K562 (cell line): Measurements from ENCODE around the gene ALDOB. TPM values are rescaled to one million over a fixed set of nuclear protein-coding genes. Genes with fewer than 3 reads are reported as not detected.

Experiments
- ATAC-seq: fragments of 200-7000 bp; cut with Tn5 transposase; 3 replicates; pipeline ENCODE4 v1.9.1; 2020; ENCODE audit warnings: moderate library complexity
- BruUV-seq: library from RNA; stranded (reverse); fragments of 400-500 nt; replicated peaks from 2 replicates; lab custom pipeline; 2021; lab: Mats Ljungman, UMichigan
- CTCF ChIA-PET: fragments of 300-600 bp; formaldehyde crosslinking; extraction: SDS; loops from one replicate; lab custom pipeline; 2021; ENCODE audit warnings: low intra/inter-chr PET ratio; lab: Yijun Ruan, JAX
- POLR2A ChIA-PET: fragments of 300-600, 350-650 bp; sonication (Branson Sonifier 250); formaldehyde crosslinking; extraction: SDS; loops from one replicate; lab custom pipeline; 2021; ENCODE audit warnings: antibody characterized with exemption, inconsistent platforms; lab: Yijun Ruan, JAX
- DNase-seq, 4 experiments: peaks; one replicate each; pipeline versions ENCODE4 v3.0.0 to v3.0.0-alpha.2; 2011 to 2018; ENCODE audit warnings: low spot score in 3 of 4, mixed read lengths in 3 of 4; ENCODE audit errors: extremely low read depth in 1 of 4
- FAIRE-seq: peaks from 2 replicates; lab custom pipeline; 2011; peaks lifted over from hg19 to GRCh38; lab: Jason Lieb, UNC
- H2AFZ ChIP-seq: 2 replicates; pipeline ENCODE4 v1.6.0; 2011; ENCODE audit warnings: low read depth, low read length, control low read depth, inconsistent platforms
- H3K27ac ChIP-seq: fragments of 200-600 bp; 3 replicates; pipeline ENCODE4 v1.8.0; 2011; ENCODE audit warnings: low read depth, mild to moderate bottlenecking, control low read depth, inconsistent platforms, low read length, moderate library complexity, mixed read lengths; ENCODE audit errors: extremely low read depth
- H3K27me3 ChIP-seq, 2 experiments: fragments of 300-600 bp in 1 of 2; 2 replicates in 1 of 2; 3 replicates in 1 of 2; pipeline versions ENCODE4 v1.6.0 to v1.8.0; 2011; ENCODE audit warnings: inconsistent platforms in 2 of 2, low read length in 2 of 2, mild to moderate bottlenecking in 1 of 2, mixed read lengths in 1 of 2, moderate library complexity in 1 of 2; ENCODE audit not compliant: control insufficient read depth in 2 of 2, insufficient read depth in 2 of 2
- H3K36me3 ChIP-seq: fragments of 300-600 bp; 3 replicates; pipeline ENCODE4 v1.8.0; 2011; ENCODE audit warnings: mild to moderate bottlenecking, low read length, inconsistent platforms; ENCODE audit not compliant: control insufficient read depth, insufficient read depth
- H3K4me1 ChIP-seq, 2 experiments: fragments of 200-600 bp in 1 of 2; replicated peaks in 1 of 2; 2 replicates in 1 of 2; 3 replicates in 1 of 2; pipeline versions ENCODE4 v1.5.1 to v1.8.0; 2011; ENCODE audit warnings: inconsistent platforms in 2 of 2, low read length in 2 of 2, mild to moderate bottlenecking in 1 of 2, mixed read lengths in 1 of 2, moderate library complexity in 1 of 2; ENCODE audit not compliant: control insufficient read depth in 2 of 2, insufficient read depth in 2 of 2
- H3K4me2 ChIP-seq: 2 replicates; pipeline ENCODE4 v1.6.1; 2011; ENCODE audit warnings: low read length, control low read depth, inconsistent platforms, mixed read lengths; ENCODE audit not compliant: insufficient read depth
- H3K4me3 ChIP-seq: fragments of 200-600 bp; sonication (generic), shearing (Covaris generic); 2 replicates; pipeline ENCODE4 v1.5.1; 2016; ENCODE audit warnings: control low read depth, inconsistent platforms
- H3K79me2 ChIP-seq: fragments of 200-600 bp; 3 replicates; pipeline ENCODE4 v1.8.0; 2011; ENCODE audit warnings: low read length, inconsistent platforms; ENCODE audit not compliant: control insufficient read depth, insufficient read depth
- H3K9ac ChIP-seq, 2 experiments: 2 replicates each; pipeline versions ENCODE4 v1.6.0 to v1.6.1; 2011; ENCODE audit warnings: low read depth in 2 of 2, low read length in 2 of 2, control low read depth in 1 of 2, inconsistent platforms in 1 of 2, mild to moderate bottlenecking in 1 of 2, mixed read lengths in 1 of 2; ENCODE audit not compliant: insufficient read depth in 1 of 2
- H3K9me1 ChIP-seq: one replicate; pipeline ENCODE4 v1.6.0; 2011; ENCODE audit warnings: inconsistent platforms, mild to moderate bottlenecking, low read length, moderate library complexity; ENCODE audit not compliant: control insufficient read depth, insufficient read depth
- H3K9me3 ChIP-seq: replicated peaks from 2 replicates; pipeline ENCODE4 v1.5.1; 2011; ENCODE audit warnings: low read depth, low read length, inconsistent platforms; ENCODE audit not compliant: control insufficient read depth, insufficient read depth
- H4K20me1 ChIP-seq: replicated peaks from 2 replicates; pipeline ENCODE4 v1.6.1; 2011; ENCODE audit warnings: low read length, inconsistent platforms, mixed read lengths; ENCODE audit not compliant: control insufficient read depth, insufficient read depth
- CREB3L1 ChIP-seq: fragments of 450-650 bp; IDR thresholded peaks from 2 replicates; pipeline ENCODE4 v1.6.1; 2014; ENCODE audit warnings: low read depth, mild to moderate bottlenecking, moderate library complexity, borderline replicate concordance
- CREM ChIP-seq: IDR thresholded peaks from 2 replicates; pipeline ENCODE4 v1.6.1; 2014; ENCODE audit warnings: antibody characterized with exemption, low read depth
- DACH1 ChIP-seq: fragments of 450-650 bp; IDR thresholded peaks from 2 replicates; pipeline ENCODE4 v1.6.1; 2018; ENCODE audit not compliant: partially characterized antibody
- E2F1 ChIP-seq: sonication (generic); formaldehyde crosslinking; IDR thresholded peaks from 2 replicates; pipeline ENCODE4 v1.8.1; 2023; ENCODE audit warnings: mild to moderate bottlenecking, missing genetic modification reagents, moderate library complexity
- ETV5 ChIP-seq: sonication (generic); formaldehyde crosslinking; IDR thresholded peaks from 2 replicates; pipeline ENCODE4 v1.4.0; 2020; ENCODE audit warnings: low read depth, mild to moderate bottlenecking, missing genetic modification reagents
- FIP1L1 ChIP-seq: fragments of 200-400 bp; formaldehyde crosslinking; IDR thresholded peaks from 2 replicates; pipeline ENCODE4 v1.6.1; 2018; ENCODE audit warnings: mild to moderate bottlenecking, low read depth, low read length; ENCODE audit not compliant: poor library complexity, severe bottlenecking
- FOXA1 ChIP-seq: fragments of 450-650 bp; IDR thresholded peaks from 2 replicates; pipeline ENCODE4 v1.6.1; 2016; ENCODE audit warnings: mild to moderate bottlenecking, borderline replicate concordance
- MITF ChIP-seq: IDR thresholded peaks from 2 replicates; pipeline ENCODE4 v1.6.1; 2014; ENCODE audit warnings: antibody characterized with exemption
- PKNOX1 ChIP-seq: fragments of 450-650 bp; IDR thresholded peaks from 2 replicates; pipeline ENCODE4 v1.6.1; 2016
- PYGO2 ChIP-seq: fragments of 450-650 bp; IDR thresholded peaks from 2 replicates; pipeline ENCODE4 v1.6.1; 2016; ENCODE audit warnings: mild to moderate bottlenecking, missing genetic modification characterization, moderate library complexity, missing compliant biosample characterization
- SIX5 ChIP-seq, 2 experiments: IDR thresholded peaks; 2 replicates each; pipeline ENCODE4 v1.6.1; 2011; ENCODE audit warnings: low read length in 2 of 2, borderline replicate concordance in 1 of 2, low read depth in 1 of 2, mild to moderate bottlenecking in 1 of 2, moderate library complexity in 1 of 2; ENCODE audit not compliant: insufficient read depth in 1 of 2
- TRIM28 ChIP-seq: fragments of 450-650 bp; IDR thresholded peaks from 2 replicates; pipeline ENCODE4 v1.6.1; 2017
- ZNF133 ChIP-seq: fragments of 250-450 bp; sonication (Bioruptor Pico); IDR thresholded peaks from 2 replicates; pipeline ENCODE4 v1.4.0; 2020; ENCODE audit warnings: mild to moderate bottlenecking
- ZNF785 ChIP-seq: fragments of 250-450 bp; sonication (Bioruptor Pico); IDR thresholded peaks from 2 replicates; pipeline ENCODE4 v1.4.0; 2020; ENCODE audit warnings: mild to moderate bottlenecking
- ZNF830 ChIP-seq: fragments of 250-450 bp; sonication (Bioruptor Pico); IDR thresholded peaks from 2 replicates; pipeline ENCODE4 v1.5.0; 2021; ENCODE audit warnings: mild to moderate bottlenecking
- WGBS: fragments of 100-300 bp; shearing (Covaris generic); methylation state at CpG from one replicate; pipeline ENCODE4 v1.1.6; 2016; ENCODE audit warnings: low coverage, mixed read lengths; ENCODE audit not compliant: insufficient coverage; ENCODE audit errors: missing lambda C conversion rate; 5-methylcytosine and 5-hydroxymethylcytosine counted together
- in situ Hi-C: fragments of 300-500 bp; cut with MboI; formaldehyde crosslinking; loops from 4 replicates; pipeline ENCODE4 v1.15.0; 2018; ENCODE audit warnings: inconsistent platforms, mixed read lengths
- intact Hi-C: fragments of 100-400 bp; cut with micrococcal nuclease; formaldehyde crosslinking; loops from 2 replicates; pipeline ENCODE4 v1.14.2; 2022
- polyA plus RNA-seq, 8 experiments: library from polyadenylated mRNA; depleted of rRNA in 4 of 8; stranded (reverse) in 5 of 8; unstranded in 3 of 8; fragments of >200 nt; fragmentation: Nextera tagmentation in 2 of 8; fragmentation: Illumina TruSeq in 1 of 8; extraction: Ambion mirVana in 2 of 8; extraction: Trizol in 1 of 8; gene quantifications; 2 replicates each; pipeline versions ENCODE4 v1.2.1 to v1.2.3, GENCODE V29; 2011 to 2014; ENCODE audit warnings: inconsistent platforms in 1 of 8, missing spikeins in 1 of 8
- total RNA-seq, 7 experiments: library from RNA; depleted of rRNA in 6 of 7; stranded (reverse); fragments of >200 nt in 6 of 7; fragmentation: Illumina TruSeq in 2 of 7; extraction: Trizol in 2 of 7; gene quantifications; 2 replicates each; pipeline versions ENCODE4 v1.2.1 to v1.2.3, GENCODE V29; 2011 to 2021; ENCODE audit warnings: low replicate concordance in 1 of 7

ALDOB gene
- total and polyA plus RNA-seq, 9 of the 15 experiments (the other 6 are each of a cell fraction or from before 2014, with no cell fraction given): 0.80 TPM; not detected in 8

- in situ Hi-C loops: loop anchor here (5.0 kb wide), 1 partner anchor 83 kb away; the partner anchor contains the start of gene RNF20
- Histone ChIP-seq H3K9me1 (no peaks in the 10 kb centered on the region), H2AFZ (peak overlapping the region; percentile 96), H3K79me2 (no peaks in the 10 kb centered on the region), H3K4me3 (peak overlapping the region; percentile 67), H3K9ac (peak overlapping the region; percentile 54 to 95; a peak in 3 of 4 replicates), H3K27ac (0 out of 3 replicates have a peak overlapping the region, but pooled peaks have one; percentile 26), H4K20me1 (no peaks in the 10 kb centered on the region), H3K36me3 (no peaks in the 10 kb centered on the region), H3K4me2 (peak overlapping the region; percentile 79), H3K4me1 (peaks cover 0 to 6% of the 10 kb centered on the region in 2 experiments; a peak in 1 of 5 replicates), H3K9me3 (no peaks in the 10 kb centered on the region), H3K27me3 (no peaks in the 10 kb centered on the region)
- 2% methylated on average over 30 of the region's 40 CpGs for WGBS
- intact Hi-C loops: loop anchor here (1.0 to 5.0 kb wide), 4 partner anchors 52 to 137 kb away; partner anchors contain the start of genes MRPL50 and ZNF189
- DNase-seq (peak; percentile 72 to 86 (median 78)), ATAC-seq (peak; percentile 100), FAIRE-seq (peak; percentile 69)
- ChIA-PET CTCF (interaction anchor here (0.6 to 1.8 kb wide), 5 partner anchors 32 to 118 kb away, joined by 3 to 15 read pairs (median 5); partner anchors contain the start of gene RNF20), POLR2A (interaction anchor here (1.1 kb wide), 1 partner anchor 23 kb away, joined by 4 read pairs; no protein-coding TSS in a partner anchor)
- BruUV-seq: no TSS peak
- TF ChIP-seq ETV5 (CRISPR knock-in tag) (no peak), ZNF133 (CRISPR knock-in tag) (no peak), TRIM28 (no peak), FOXA1 (no peak), SIX5 (IDR thresholded peaks at IDR 0.05; ENCODE audit: borderline replicate concordance in 1 of 2, insufficient read depth in 1 of 2, low read depth in 1 of 2, low read length in 2 of 2) (no peak), FIP1L1 (peak; percentile 56), ZNF785 (CRISPR knock-in tag) (no peak), CREB3L1 (0 out of 2 replicates have a peak, but pooled peaks have one; percentile 31), E2F1 (CRISPR knock-in tag) (no peak), ZNF830 (CRISPR knock-in tag) (no peak), PKNOX1 (peak; percentile 41; the same call in 1 of the 2 replicates), CREM (no peak), PYGO2 (tag) (no peak), DACH1 (peak; percentile 88), MITF (no peak)
These were observed 13.6 kb upstream of the ALDOB start for GRCh38 chr9:101449071-101449721.
